UCSD-AML1 (cell line): ENCODE measurements around the gene GRIA1.
A peak's percentile ranks its signal among the peaks of the same experiment; 100 is the strongest.

Experiments
- DNase-seq: peaks from one replicate; lab custom pipeline; 2025; ENCODE audit not compliant: unreplicated experiment; lab: John Stamatoyannopoulos, UW

GRIA1 gene

GRCh38 chr5:153605386-153605785, 114.9 kb downstream of the GRIA1 start:
- no peak for DNase-seq

GRCh38 chr5:153610009-153610408, 119.5 kb downstream of the GRIA1 start:
- no peak for DNase-seq

GRCh38 chr5:153610811-153611210, 120.3 kb downstream of the GRIA1 start:
- DNase-seq: no peak

GRCh38 chr5:153613144-153613543, 122.7 kb downstream of the GRIA1 start:
- DNase-seq: no peak

- DNase-seq: no peak
Observed at GRCh38 chr5:153613672-153614071, 123.2 kb downstream of the GRIA1 start.

GRCh38 chr5:153617190-153617589, 126.7 kb downstream of the GRIA1 start:
- DNase-seq: no peak

- no peak for DNase-seq
Observed at GRCh38 chr5:153618307-153618706, 127.8 kb downstream of the GRIA1 start.

- DNase-seq: no peak
Observed at GRCh38 chr5:153618867-153619266, 128.4 kb downstream of the GRIA1 start.

- DNase-seq: peak; percentile 13
Observed at GRCh38 chr5:153619771-153620170, 129.3 kb downstream of the GRIA1 start.

GRCh38 chr5:153623124-153623523, 132.7 kb downstream of the GRIA1 start:
- DNase-seq: no peak

- no peak for DNase-seq
Observed at GRCh38 chr5:153623751-153624450, 133.4 kb downstream of the GRIA1 start.

GRCh38 chr5:153624451-153624765, 133.9 kb downstream of the GRIA1 start:
- no peak for DNase-seq

- no peak for DNase-seq
Observed at GRCh38 chr5:153625826-153626354, 135.4 kb downstream of the GRIA1 start.

GRCh38 chr5:153626836-153627235, 136.4 kb downstream of the GRIA1 start:
- DNase-seq: no peak

GRCh38 chr5:153629027-153629895, 138.8 kb downstream of the GRIA1 start:
- peak; percentile 74 for DNase-seq

GRCh38 chr5:153630546-153630945, 140.1 kb downstream of the GRIA1 start:
- no peak for DNase-seq

- no peak for DNase-seq
Observed at GRCh38 chr5:153632748-153633290, 142.3 kb downstream of the GRIA1 start.

GRCh38 chr5:153636670-153637451, 146.4 kb downstream of the GRIA1 start:
- no peak for DNase-seq

GRCh38 chr5:153640293-153640692, 149.8 kb downstream of the GRIA1 start:
- no peak for DNase-seq

GRCh38 chr5:153641183-153641688, 150.8 kb downstream of the GRIA1 start:
- no peak for DNase-seq
